Naive B cell (primary cell): ENCODE data around the gene ECPAS. TPM values are rescaled to one million over a fixed set of nuclear protein-coding genes. Genes with fewer than 3 reads are reported as not detected.
"Not testable (repeated sequence)": the region's sequence is repeated elsewhere in the genome, so short reads cannot be mapped to it uniquely, and the experiment has no call there.

Experiments
- ATAC-seq, 2 donors: fragments of 150-1000 bp; cut with Tn5 transposase; 2 replicates each; pipeline ENCODE4 v1.10.0; 2021; ENCODE audit warnings: low read depth in 2 of 2, mild to moderate bottlenecking in 2 of 2, moderate library complexity in 2 of 2
- DNase-seq: peaks from one replicate; pipeline ENCODE4 v3.0.0; 2022
- H3K27ac Mint-ChIP-seq, 6 donors: one replicate each; pipeline ENCODE4 v1.8.0; 2020 to 2022; ENCODE audit warnings: mild to moderate bottlenecking in 6 of 6, mixed read lengths in 6 of 6, moderate library complexity in 5 of 6, inconsistent platforms in 2 of 6
- H3K27me3 Mint-ChIP-seq, 3 donors: one replicate each; pipeline ENCODE4 v1.8.0; 2021 to 2022; ENCODE audit warnings: mixed read lengths in 3 of 3, mild to moderate bottlenecking in 1 of 3
- H3K36me3 Mint-ChIP-seq, 2 donors: one replicate each; pipeline ENCODE4 v1.8.0; 2020 to 2022; ENCODE audit warnings: mixed read lengths in 2 of 2, inconsistent platforms in 1 of 2, mild to moderate bottlenecking in 1 of 2
- H3K4me1 Mint-ChIP-seq, 3 donors: one replicate each; pipeline ENCODE4 v1.8.0; 2020 to 2022; ENCODE audit warnings: mixed read lengths in 3 of 3, inconsistent platforms in 1 of 3, mild to moderate bottlenecking in 1 of 3, moderate library complexity in 1 of 3
- H3K4me3 Mint-ChIP-seq, 8 donors: one replicate each; pipeline ENCODE4 v1.8.0; 2020 to 2022; ENCODE audit warnings: mild to moderate bottlenecking in 8 of 8, mixed read lengths in 8 of 8, moderate library complexity in 8 of 8, inconsistent platforms in 2 of 8
- H3K9me3 Mint-ChIP-seq, 7 donors: one replicate each; pipeline ENCODE4 v1.8.0; 2020 to 2022; ENCODE audit warnings: mixed read lengths in 7 of 7, mild to moderate bottlenecking in 5 of 7, inconsistent platforms in 2 of 7, moderate library complexity in 1 of 7
- polyA plus RNA-seq, 6 donors: library from polyadenylated mRNA; unstranded; fragments of 300-500 nt; fragmentation: Illumina TruSeq; gene quantifications; one replicate each; pipeline ENCODE4 v1.2.3, GENCODE V29; 2021; ENCODE audit warnings: low read depth in 6 of 6

Gene ECPAS
- polyA plus RNA-seq, 6 donors from 2014 or later = 5.0 to 10.7 (median 7.3) TPM

GRCh38 chr9:111348821-111349271 is 135.3 kb downstream of the ECPAS start:
- peaks cover 0 to 18% (median 0%) of the 10 kb centered on the region in 7 donors for H3K9me3 Mint-ChIP-seq
- H3K27ac Mint-ChIP-seq = no peak overlapping the region
- DNase-seq (no peak), ATAC-seq (no peak)
- H3K27me3 Mint-ChIP-seq = peaks cover 0 to 14% (median 8%) of the 10 kb centered on the region in 3 donors
- H3K4me3 Mint-ChIP-seq = no peak overlapping the region
- no peaks in the 10 kb centered on the region for H3K36me3 Mint-ChIP-seq
- no peaks in the 10 kb centered on the region for H3K4me1 Mint-ChIP-seq

- H3K27ac Mint-ChIP-seq, DNase-seq, ATAC-seq, H3K9me3 Mint-ChIP-seq, H3K36me3 Mint-ChIP-seq: not testable (repeated sequence)
- Mint-ChIP-seq H3K4me1 (peaks cover 5 to 24% (median 11%) of the 10 kb centered on the region in 3 donors), H3K27me3 (peaks cover 7 to 38% (median 28%) of the 10 kb centered on the region in 3 donors), H3K4me3 (peak overlapping the region in 1 of 8 donors; percentile 4)
These were observed 149.8 kb downstream of the ECPAS start for GRCh38 chr9:111334318-111334863.

- Mint-ChIP-seq H3K27ac (no peak within 1 kb of the TSS), H3K4me3 (no peak within 1 kb of the TSS), H3K27me3 (peaks cover 17 to 18% (median 18%) of the 10 kb centered on the region in 3 donors), H3K36me3 (peaks cover 0 to 8% of the 10 kb centered on the region in 2 donors), H3K9me3 (peaks cover 0 to 3% (median 0%) of the 10 kb centered on the region in 7 donors), H3K4me1 (peaks cover 0 to 14% (median 4%) of the 10 kb centered on the region in 3 donors)
- DNase-seq (no peak), ATAC-seq (no peak)
These were observed 154.1 kb downstream of the ECPAS start, which contains the start of gene OR2K2 for GRCh38 chr9:111330124-111330523. TSS of gene OR2K2 (minus strand) at chr9:111330224. CDS start at chr9:111328433, 1,791 bp downstream.

- no peak overlapping the region for H3K27ac Mint-ChIP-seq
- H3K36me3 Mint-ChIP-seq = no peaks in the 10 kb centered on the region
- H3K9me3 Mint-ChIP-seq = peaks cover 2 to 15% (median 6%) of the 10 kb centered on the region in 7 donors
- no peaks in the 10 kb centered on the region for H3K4me1 Mint-ChIP-seq
- no peak for ATAC-seq
- peaks cover 10 to 22% (median 16%) of the 10 kb centered on the region in 3 donors for H3K27me3 Mint-ChIP-seq
- no peak for DNase-seq
- H3K4me3 Mint-ChIP-seq = no peak overlapping the region
These were observed 163.6 kb downstream of the ECPAS start for GRCh38 chr9:111320631-111321030.

- H3K9me3 Mint-ChIP-seq = peaks cover 2 to 15% (median 4%) of the 10 kb centered on the region in 7 donors
- H3K4me1 Mint-ChIP-seq = no peaks in the 10 kb centered on the region
- no peak for DNase-seq
- peaks cover 1 to 17% (median 8%) of the 10 kb centered on the region in 3 donors for H3K27me3 Mint-ChIP-seq
- H3K4me3 Mint-ChIP-seq = no peak overlapping the region
- ATAC-seq = no peak
- H3K27ac Mint-ChIP-seq = no peak overlapping the region
- no peaks in the 10 kb centered on the region for H3K36me3 Mint-ChIP-seq
These were observed 167.4 kb downstream of the ECPAS start for GRCh38 chr9:111316796-111317195.

Other genes starting within 250 kb of the ECPAS start
- gene OR2K2, start 154.2 kb downstream of the ECPAS start, polyA plus RNA-seq = not detected
- gene ZNF483, start 40.8 kb upstream of the ECPAS start, polyA plus RNA-seq = 1 to 10 TPM in 5 of 6 donors, under 1 TPM in 1; 0.63 to 4.2 (median 2.4) TPM
- gene PTGR1, start 115.3 kb upstream of the ECPAS start, polyA plus RNA-seq = under 1 TPM in 1 of 6 donors, not detected in 5; 0.32 TPM
- gene DNAJC25, start 147.0 kb upstream of the ECPAS start, polyA plus RNA-seq = 1 to 10 TPM; 1.9 to 3.6 (median 2.5) TPM
- 10 to 100 TPM; 24.6 to 35.9 (median 28.8) TPM for gene GNG10, start 177.2 kb upstream of the ECPAS start, polyA plus RNA-seq